Measurements from ENCODE around the gene ZPLD1.

GRCh38 chr3:102449930-102450329, 15.1 kb downstream of the ZPLD1 start:
- no peak for TF ChIP-seq CTCF (conservative IDR thresholded peaks at IDR 0.05)
- no peak for TF ChIP-seq EZH2 (IDR thresholded peaks at IDR 0.05; ENCODE audit: low read depth)
